SK-N-SH (cell line): ENCODE data around the gene CLASP1.

ENCODE experiments used
- CHD2 ChIP-seq: fragments of 150-350 bp; IDR thresholded peaks from 2 replicates; pipeline ENCODE4 v1.6.1; 2018; ENCODE audit warnings: low read length; ENCODE audit not compliant: partially characterized antibody
- CTCF ChIP-seq: fragments of 200-600 bp; sonication (generic); IDR thresholded peaks from 2 replicates; pipeline ENCODE4 v1.6.1; 2017; ENCODE audit warnings: antibody characterized with exemption, mild to moderate bottlenecking, moderate library complexity
- EP300 ChIP-seq, 2 experiments: IDR thresholded peaks; 2 replicates each; pipeline versions ENCODE4 v1.4.0 to v1.6.1; 2012; ENCODE audit warnings: borderline replicate concordance in 1 of 2, low read depth in 1 of 2, low read length in 1 of 2
- FOXJ3 ChIP-seq: sonication (generic); formaldehyde crosslinking; IDR thresholded peaks from 2 replicates; pipeline ENCODE4 v1.5.1; 2020; ENCODE audit warnings: mild to moderate bottlenecking, missing genetic modification reagents
- JUND ChIP-seq: IDR thresholded peaks from 2 replicates; pipeline ENCODE4 v1.4.0; 2012
- POLR2AphosphoS5 ChIP-seq: IDR thresholded peaks from 2 replicates; pipeline ENCODE4 v1.6.1; 2012; ENCODE audit warnings: low read depth, low read length
- RAD21 ChIP-seq: IDR thresholded peaks from 2 replicates; pipeline ENCODE4 v1.6.1; 2012; ENCODE audit warnings: mild to moderate bottlenecking, low read length
- RCOR1 ChIP-seq: fragments of 150-350 bp; IDR thresholded peaks from 2 replicates; pipeline ENCODE4 v1.6.1; 2017; ENCODE audit warnings: antibody characterized with exemption, low read length
- REST ChIP-seq: IDR thresholded peaks from 2 replicates; pipeline ENCODE4 v1.6.1; 2012; ENCODE audit warnings: mild to moderate bottlenecking, low read depth, low read length, moderate library complexity
- RFX5 ChIP-seq: IDR thresholded peaks from 2 replicates; pipeline ENCODE4 v1.6.1; 2012; ENCODE audit warnings: mild to moderate bottlenecking, improper control_type of control experiment, low read length
- TAF1 ChIP-seq: IDR thresholded peaks from 2 replicates; pipeline ENCODE4 v1.6.1; 2012; ENCODE audit warnings: low read depth, mild to moderate bottlenecking, low read length, moderate library complexity, borderline replicate concordance
- ZBTB33 ChIP-seq: IDR thresholded peaks from 2 replicates; pipeline ENCODE4 v1.4.0; 2012; ENCODE audit warnings: low read depth, borderline replicate concordance

GRCh38 chr2:121415727-121416126 lies 233.5 kb downstream of the CLASP1 start:
- no peak for TF ChIP-seq CHD2
- TF ChIP-seq CTCF, result no peak
- TF ChIP-seq ZBTB33, result no peak
- no peak for TF ChIP-seq TAF1
- no peak for TF ChIP-seq POLR2AphosphoS5
- TF ChIP-seq FOXJ3, result no peak
- TF ChIP-seq RCOR1, result no peak
- no peak for TF ChIP-seq RAD21
- no peak for TF ChIP-seq RFX5
- TF ChIP-seq JUND, result no peak
- TF ChIP-seq EP300 (IDR thresholded peaks at IDR 0.05; ENCODE audit: borderline replicate concordance in 1 of 2, low read depth in 1 of 2, low read length in 1 of 2), result no peak
- no peak for TF ChIP-seq REST
